ENCODE measurements around the gene UTS2B. TPM values are rescaled to one million over a fixed set of nuclear protein-coding genes. Genes with fewer than 3 reads are reported as not detected.

UTS2B gene
- total and polyA plus RNA-seq, 2 of the 13 experiments (the other 11 are each of a cell fraction or from before 2014, with no cell fraction given): 0.03 to 0.46 TPM

GRCh38 chr3:191376516-191377141, 46.3 kb upstream of the UTS2B start:
- H3K27ac ChIP-seq (ENCODE audit: extremely low read length, insufficient read depth, low read length): no peak overlapping the region
- WGBS (ENCODE audit: low lambda C conversion rate): 98% methylated on average over 7 of the region's 7 CpGs
- no peaks in the 10 kb centered on the region for H3K79me2 ChIP-seq (ENCODE audit: insufficient read depth, low read length)
- H3K4me3 ChIP-seq (replicated peaks in 1 of 3; ENCODE audit: insufficient read depth in 1 of 3, low read depth in 2 of 3, low read length in 3 of 3): no peak overlapping the region
- in situ Hi-C loops (cut with HindIII; ENCODE audit: extremely low pct_ligation_motif_present, low pct_unique_long_range_greater_than_20kb): no loop called here
- ATAC-seq: no peak
- POLR2A ChIA-PET: no interaction called here
- FAIRE-seq: no peak
- intact Hi-C loops (cut with micrococcal nuclease; ENCODE audit: unreplicated experiment): no loop called here
- H3K4me2 ChIP-seq (ENCODE audit: low read depth, low read length): no peak overlapping the region
- no peaks in the 10 kb centered on the region for H3K9me3 ChIP-seq (ENCODE audit: low read length)
- 0 out of 2 replicates have a peak, but pooled peaks cover 3% of the 10 kb centered on the region for H4K20me1 ChIP-seq (ENCODE audit: insufficient read depth, low read length)
- no peak overlapping the region for H2AFZ ChIP-seq (ENCODE audit: low read length)
- DNase-seq (ENCODE audit: low spot score): no peak
- CTCF ChIA-PET (ENCODE audit: low intra/inter-chr PET ratio, low total read pairs): no interaction called here
- no TSS peak for BruUV-seq (replicated peaks)
- no peaks in the 10 kb centered on the region for H3K4me1 ChIP-seq (ENCODE audit: insufficient read depth, low read length)
- H3K9ac ChIP-seq (ENCODE audit: insufficient read depth, low read depth, low read length): no peak overlapping the region
- H3K36me3 ChIP-seq (replicated peaks in 1 of 2; ENCODE audit: control insufficient read depth in 1 of 2, insufficient read depth in 2 of 2, low read length in 2 of 2): peaks cover 9 to 41% of the 10 kb centered on the region in 2 experiments
- H3K27me3 ChIP-seq (ENCODE audit: control insufficient read depth in 1 of 2, insufficient read depth in 2 of 2, low read length in 2 of 2): no peaks in the 10 kb centered on the region
- TF ChIP-seq KDM3A (CRISPR knock-in tag; IDR thresholded peaks at IDR 0.05; ENCODE audit: low read depth) (no peak), SOX13 (IDR thresholded peaks at IDR 0.05) (no peak), SOX13 (CRISPR knock-in tag; conservative IDR thresholded peaks at IDR 0.05 in 1 of 2, IDR thresholded peaks at IDR 0.05 in 1 of 2) (no peak), JUND (CRISPR knock-in tag; IDR thresholded peaks at IDR 0.05) (no peak), SATB2 (CRISPR knock-in tag; IDR thresholded peaks at IDR 0.05) (no peak), TAF15 (IDR thresholded peaks at IDR 0.05; ENCODE audit: low read depth, low read length, poor library complexity, severe bottlenecking) (no peak), ELF3 (CRISPR knock-in tag; IDR thresholded peaks at IDR 0.05) (no peak), FOSL2 (CRISPR knock-in tag; IDR thresholded peaks at IDR 0.05) (no peak)

GRCh38 chr3:191373327-191373726, 43.0 kb upstream of the UTS2B start:
- H3K4me1 ChIP-seq (ENCODE audit: insufficient read depth, low read length): no peaks in the 10 kb centered on the region
- ChIA-PET CTCF (ENCODE audit: low intra/inter-chr PET ratio, low total read pairs) (no interaction called here), POLR2A (no interaction called here)
- intact Hi-C loops (cut with micrococcal nuclease; ENCODE audit: unreplicated experiment) (loop anchor here (5.0 kb wide), 1 partner anchor 36 kb away; no protein-coding TSS in a partner anchor), in situ Hi-C loops (cut with HindIII; ENCODE audit: extremely low pct_ligation_motif_present, low pct_unique_long_range_greater_than_20kb) (no loop called here)
- no peak for DNase-seq (ENCODE audit: low spot score)
- H3K27ac ChIP-seq (ENCODE audit: extremely low read length, insufficient read depth, low read length): no peak overlapping the region
- 98% methylated on average over 4 of the region's 4 CpGs for WGBS (ENCODE audit: low lambda C conversion rate)
- H4K20me1 ChIP-seq (ENCODE audit: insufficient read depth, low read length): no peaks in the 10 kb centered on the region
- H3K79me2 ChIP-seq (ENCODE audit: insufficient read depth, low read length): no peaks in the 10 kb centered on the region
- H3K36me3 ChIP-seq (replicated peaks in 1 of 2; ENCODE audit: control insufficient read depth in 1 of 2, insufficient read depth in 2 of 2, low read length in 2 of 2): peaks cover 6 to 44% of the 10 kb centered on the region in 2 experiments
- ATAC-seq: no peak
- FAIRE-seq: no peak
- TF ChIP-seq WIZ (CRISPR knock-in tag; IDR thresholded peaks at IDR 0.05) (no peak), EED (CRISPR knock-in tag; IDR thresholded peaks at IDR 0.05) (no peak), TOPORS (CRISPR knock-in tag; IDR thresholded peaks at IDR 0.05) (no peak), JUN (CRISPR knock-in tag; IDR thresholded peaks at IDR 0.05) (no peak), ZNF12 (CRISPR knock-in tag; IDR thresholded peaks at IDR 0.05) (no peak)
- H3K9me3 ChIP-seq (ENCODE audit: low read length): no peaks in the 10 kb centered on the region
- no TSS peak for BruUV-seq (replicated peaks)
- H3K4me2 ChIP-seq (ENCODE audit: low read depth, low read length): no peak overlapping the region
- H3K27me3 ChIP-seq (ENCODE audit: control insufficient read depth in 1 of 2, insufficient read depth in 2 of 2, low read length in 2 of 2): no peaks in the 10 kb centered on the region
- H2AFZ ChIP-seq (ENCODE audit: low read length): no peak overlapping the region
- no peak overlapping the region for H3K4me3 ChIP-seq (replicated peaks in 1 of 3; ENCODE audit: insufficient read depth in 1 of 3, low read depth in 2 of 3, low read length in 3 of 3)
- H3K9ac ChIP-seq (ENCODE audit: insufficient read depth, low read depth, low read length): no peak overlapping the region
